Central memory CD8-positive, alpha-beta T cell (primary cell): ENCODE results near the gene HLA-DQA1.
"Not testable (repeated sequence)": the region's sequence is repeated elsewhere in the genome, so short reads cannot be mapped to it uniquely, and the experiment has no call there.

ENCODE experiments used
- ATAC-seq: fragments of 150-1000 bp; cut with Tn5 transposase; replicated peaks from 2 replicates; pipeline ENCODE4 v1.10.0; 2022; ENCODE audit warnings: mild to moderate bottlenecking, moderate FRiP score, moderate number of reproducible peaks; ENCODE audit not compliant: poor library complexity, severe bottlenecking; ENCODE audit errors: extremely low read depth
- DNase-seq, 2 donors: peaks; one replicate each; pipeline ENCODE4 v3.0.0; 2021; ENCODE audit warnings: low spot score in 2 of 2
- H3K27ac Mint-ChIP-seq: one replicate; pipeline ENCODE4 v1.8.0; 2022; ENCODE audit warnings: low read depth, mild to moderate bottlenecking, moderate library complexity, mixed read lengths
- H3K27me3 Mint-ChIP-seq: one replicate; pipeline ENCODE4 v1.8.0; 2022; ENCODE audit warnings: mixed read lengths
- H3K36me3 Mint-ChIP-seq: one replicate; pipeline ENCODE4 v1.8.0; 2022; ENCODE audit warnings: mild to moderate bottlenecking, moderate library complexity, mixed read lengths; ENCODE audit not compliant: insufficient read depth
- H3K4me1 Mint-ChIP-seq: one replicate; pipeline ENCODE4 v1.8.0; 2022; ENCODE audit warnings: mixed read lengths
- H3K4me3 Mint-ChIP-seq: one replicate; pipeline ENCODE4 v1.8.0; 2022; ENCODE audit warnings: mild to moderate bottlenecking, moderate library complexity, mixed read lengths
- H3K9me3 Mint-ChIP-seq: one replicate; pipeline ENCODE4 v1.8.0; 2022; ENCODE audit warnings: mixed read lengths

Gene HLA-DQA1

GRCh38 chr6:32645047-32645703 is 8.0 kb downstream of the HLA-DQA1 start:
- Mint-ChIP-seq H3K36me3 (peaks cover 22% of the 10 kb centered on the region), H3K4me1 (peaks cover 34% of the 10 kb centered on the region), H3K9me3 (no peaks in the 10 kb centered on the region), H3K27me3 (no peaks in the 10 kb centered on the region), H3K4me3 (no peak overlapping the region), H3K27ac (no peak overlapping the region)
- DNase-seq (no peak), ATAC-seq (no peak)

- peak overlapping the region; percentile 45 for H3K27ac Mint-ChIP-seq
- peaks cover 21% of the 10 kb centered on the region for H3K36me3 Mint-ChIP-seq
- H3K9me3 Mint-ChIP-seq, result peaks cover 9% of the 10 kb centered on the region
- H3K27me3 Mint-ChIP-seq, result no peaks in the 10 kb centered on the region
- no peak overlapping the region for H3K4me3 Mint-ChIP-seq
- DNase-seq, result no peak
- peaks cover 19% of the 10 kb centered on the region for H3K4me1 Mint-ChIP-seq
- no peak for ATAC-seq
Measured at GRCh38 chr6:32655203-32655710, 18.1 kb downstream of the HLA-DQA1 start.

GRCh38 chr6:32657329-32657728 is 20.1 kb downstream of the HLA-DQA1 start:
- not testable (repeated sequence) for H3K27me3 Mint-ChIP-seq, H3K27ac Mint-ChIP-seq, ATAC-seq, DNase-seq, H3K9me3 Mint-ChIP-seq, H3K4me3 Mint-ChIP-seq
- Mint-ChIP-seq H3K36me3 (peaks cover 33% of the 10 kb centered on the region), H3K4me1 (peaks cover 27% of the 10 kb centered on the region)

- Mint-ChIP-seq H3K36me3 (peaks cover 38% of the 10 kb centered on the region), H3K4me1 (peaks cover 22% of the 10 kb centered on the region)
- not testable (repeated sequence) for H3K27me3 Mint-ChIP-seq, H3K27ac Mint-ChIP-seq, H3K9me3 Mint-ChIP-seq, DNase-seq, H3K4me3 Mint-ChIP-seq, ATAC-seq
Measured at GRCh38 chr6:32657819-32658218, 20.6 kb downstream of the HLA-DQA1 start.

- Mint-ChIP-seq H3K4me3 (no peak overlapping the region), H3K27ac (peak overlapping the region; percentile 7), H3K36me3 (peaks cover 43% of the 10 kb centered on the region), H3K4me1 (peaks cover 22% of the 10 kb centered on the region), H3K9me3 (peaks cover 9% of the 10 kb centered on the region), H3K27me3 (no peaks in the 10 kb centered on the region)
- peak; percentile 12 for ATAC-seq
- no peak for DNase-seq
Measured at GRCh38 chr6:32658268-32658897, 21.2 kb downstream of the HLA-DQA1 start.

- DNase-seq (no peak), ATAC-seq (no peak)
- H3K4me3 Mint-ChIP-seq, result peak overlapping the region; percentile 21
- H3K9me3 Mint-ChIP-seq, result peaks cover 9% of the 10 kb centered on the region
- H3K27me3 Mint-ChIP-seq, result no peaks in the 10 kb centered on the region
- peaks cover 58% of the 10 kb centered on the region for H3K36me3 Mint-ChIP-seq
- peak overlapping the region; percentile 81 for H3K27ac Mint-ChIP-seq
- H3K4me1 Mint-ChIP-seq, result peaks cover 38% of the 10 kb centered on the region
Measured at GRCh38 chr6:32659856-32660595, 22.8 kb downstream of the HLA-DQA1 start.

- H3K27me3 Mint-ChIP-seq, result no peaks in the 10 kb centered on the region
- no peaks in the 10 kb centered on the region for H3K9me3 Mint-ChIP-seq
- DNase-seq, result no peak
- peaks cover 70% of the 10 kb centered on the region for H3K36me3 Mint-ChIP-seq
- peak overlapping the region; percentile 98 for H3K27ac Mint-ChIP-seq
- ATAC-seq, result no peak
- no peak overlapping the region for H3K4me3 Mint-ChIP-seq
- H3K4me1 Mint-ChIP-seq, result peaks cover 59% of the 10 kb centered on the region
Measured at GRCh38 chr6:32662099-32662498, 24.9 kb downstream of the HLA-DQA1 start.

GRCh38 chr6:32662836-32663235 is 25.6 kb downstream of the HLA-DQA1 start:
- Mint-ChIP-seq H3K27ac (peak overlapping the region; percentile 98), H3K4me3 (peak overlapping the region; percentile 22)

GRCh38 chr6:32664354-32664753 is 27.1 kb downstream of the HLA-DQA1 start:
- peaks cover 76% of the 10 kb centered on the region for H3K4me1 Mint-ChIP-seq
- peak overlapping the region; percentile 88 for H3K4me3 Mint-ChIP-seq
- peaks cover 64% of the 10 kb centered on the region for H3K36me3 Mint-ChIP-seq
- no peak for DNase-seq
- no peaks in the 10 kb centered on the region for H3K9me3 Mint-ChIP-seq
- no peaks in the 10 kb centered on the region for H3K27me3 Mint-ChIP-seq
- no peak for ATAC-seq
- H3K27ac Mint-ChIP-seq, result peak overlapping the region; percentile 98

More at GRCh38 chr6:32662836-32663235, 25.6 kb downstream of the HLA-DQA1 start:
- ATAC-seq (no peak), DNase-seq (no peak)
- Mint-ChIP-seq H3K9me3 (no peaks in the 10 kb centered on the region), H3K4me1 (peaks cover 67% of the 10 kb centered on the region), H3K36me3 (peaks cover 70% of the 10 kb centered on the region), H3K27me3 (no peaks in the 10 kb centered on the region)

- Mint-ChIP-seq H3K36me3 (peaks cover 60% of the 10 kb centered on the region), H3K4me1 (peaks cover 74% of the 10 kb centered on the region), H3K9me3 (no peaks in the 10 kb centered on the region), H3K27me3 (no peaks in the 10 kb centered on the region), H3K27ac (peak overlapping the region; percentile 98), H3K4me3 (peak overlapping the region; percentile 88)
- DNase-seq (peak in 1 of 2 donors; percentile 58), ATAC-seq (peak; percentile 45)
Measured at GRCh38 chr6:32664827-32665362, 27.7 kb downstream of the HLA-DQA1 start.

GRCh38 chr6:32665661-32666060 is 28.5 kb downstream of the HLA-DQA1 start:
- ATAC-seq (peak; percentile 30), DNase-seq (no peak)
- peak overlapping the region; percentile 98 for H3K27ac Mint-ChIP-seq
- no peaks in the 10 kb centered on the region for H3K27me3 Mint-ChIP-seq
- peak overlapping the region; percentile 88 for H3K4me3 Mint-ChIP-seq
- H3K9me3 Mint-ChIP-seq, result no peaks in the 10 kb centered on the region
- H3K4me1 Mint-ChIP-seq, result peaks cover 68% of the 10 kb centered on the region
- peaks cover 56% of the 10 kb centered on the region for H3K36me3 Mint-ChIP-seq
